OCI-LY1 (cell line): ENCODE data around the gene RABL2A.

Experiments used
- H2AFZ ChIP-seq: fragments of 200-600 bp; sonication (generic), shearing (Covaris generic); 2 replicates; pipeline ENCODE4 v1.6.0; 2014; ENCODE audit warnings: antibody characterized with exemption, mild to moderate bottlenecking, low read length
- H3F3A ChIP-seq: fragments of 200-600 bp; sonication (generic), shearing (Covaris generic); 2 replicates; pipeline ENCODE4 v1.6.0; 2014; ENCODE audit warnings: mild to moderate bottlenecking, antibody characterized with exemption, low read length, moderate library complexity; ENCODE audit not compliant: insufficient read depth
- H3K27ac ChIP-seq: fragments of 200-600 bp; sonication (generic); 2 replicates; pipeline ENCODE4 v1.5.1; 2014; ENCODE audit warnings: low read length, mixed run types, mild to moderate bottlenecking, low read depth; ENCODE audit not compliant: poor library complexity, severe bottlenecking
- H3K27me3 ChIP-seq: fragments of 200-600 bp; sonication (generic); 2 replicates; pipeline ENCODE4 v1.6.0; 2014; ENCODE audit warnings: antibody characterized with exemption, mild to moderate bottlenecking, low read length, moderate library complexity; ENCODE audit not compliant: insufficient read depth
- H3K36me3 ChIP-seq: fragments of 200-600 bp; sonication (generic); 2 replicates; pipeline ENCODE4 v1.6.1; 2014; ENCODE audit warnings: mild to moderate bottlenecking, antibody characterized with exemption, low read length, moderate library complexity, mixed read lengths; ENCODE audit not compliant: insufficient read depth
- H3K4me1 ChIP-seq: fragments of 200-600 bp; sonication (generic); 2 replicates; pipeline ENCODE4 v1.5.1; 2014; ENCODE audit warnings: mild to moderate bottlenecking, low read length, moderate library complexity; ENCODE audit not compliant: insufficient read depth, severe bottlenecking
- H3K4me2 ChIP-seq: fragments of 200-600 bp; sonication (generic), shearing (Covaris generic); 2 replicates; pipeline ENCODE4 v1.6.1; 2014; ENCODE audit warnings: low read length
- H3K4me3 ChIP-seq: fragments of 200-600 bp; sonication (generic); 2 replicates; pipeline ENCODE4 v1.5.1; 2014; ENCODE audit warnings: low read length, low read depth, mild to moderate bottlenecking, mixed read lengths; ENCODE audit not compliant: poor library complexity, severe bottlenecking
- H3K79me2 ChIP-seq: fragments of 200-600 bp; shearing (Covaris generic); 2 replicates; pipeline ENCODE4 v1.6.1; 2016; ENCODE audit warnings: mixed run types, low read length, mixed read lengths; ENCODE audit not compliant: insufficient read depth
- H3K9ac ChIP-seq: fragments of 200-600 bp; sonication (generic), shearing (Covaris generic); 2 replicates; pipeline ENCODE4 v1.6.1; 2014; ENCODE audit warnings: mild to moderate bottlenecking, low read length, mixed read lengths
- H3K9me2 ChIP-seq: fragments of 200-600 bp; sonication (generic), shearing (Covaris generic); 2 replicates; pipeline ENCODE4 v1.6.1; 2014; ENCODE audit warnings: low read depth, mild to moderate bottlenecking, low read length, mixed read lengths
- H3K9me3 ChIP-seq: fragments of 200-600 bp; shearing (Covaris generic); 2 replicates; pipeline ENCODE4 v1.6.1; 2014; ENCODE audit warnings: low read length, mixed read lengths
- H4K20me1 ChIP-seq: fragments of 200-600 bp; sonication (generic), shearing (Covaris generic); 2 replicates; pipeline ENCODE4 v1.6.0; 2016; ENCODE audit warnings: mild to moderate bottlenecking, low read length; ENCODE audit not compliant: insufficient read depth
- CTCF ChIP-seq: fragments of 200-600 bp; sonication (generic), shearing (Covaris generic); IDR thresholded peaks from 2 replicates; pipeline ENCODE4 v1.5.1; 2017; ENCODE audit warnings: mild to moderate bottlenecking, antibody characterized with exemption, low read length, moderate library complexity, mixed read lengths
- EZH2 ChIP-seq: fragments of 200-600 bp; sonication (generic), shearing (Covaris generic); IDR thresholded peaks from 2 replicates; pipeline ENCODE4 v1.8.0; 2017; ENCODE audit warnings: borderline replicate concordance, mixed run types, mild to moderate bottlenecking, antibody characterized with exemption, low read length, moderate library complexity, mixed read lengths

Gene RABL2A

GRCh38 chr2:113672326-113672932 lies 45.4 kb downstream of the RABL2A start:
- Histone ChIP-seq H3K27me3 (no peaks in the 10 kb centered on the region), H3K4me3 (no peak overlapping the region), H3K4me2 (no peak overlapping the region), H3K9me3 (no peaks in the 10 kb centered on the region), H3F3A (no peaks in the 10 kb centered on the region), H3K27ac (no peak overlapping the region), H3K79me2 (no peaks in the 10 kb centered on the region), H3K9me2 (no peaks in the 10 kb centered on the region), H4K20me1 (no peaks in the 10 kb centered on the region), H2AFZ (no peak overlapping the region), H3K36me3 (no peaks in the 10 kb centered on the region), H3K9ac (no peak overlapping the region), H3K4me1 (no peaks in the 10 kb centered on the region)
- TF ChIP-seq EZH2, result no peak
- TF ChIP-seq CTCF, result no peak

- TF ChIP-seq EZH2 (no peak), CTCF (no peak)
- Histone ChIP-seq H4K20me1 (no peaks in the 10 kb centered on the region), H3K27me3 (no peaks in the 10 kb centered on the region), H3K36me3 (no peaks in the 10 kb centered on the region), H3F3A (no peaks in the 10 kb centered on the region), H3K79me2 (no peaks in the 10 kb centered on the region), H3K9me2 (no peaks in the 10 kb centered on the region), H3K4me1 (no peaks in the 10 kb centered on the region), H3K27ac (no peak overlapping the region), H3K9ac (no peak overlapping the region), H3K9me3 (no peaks in the 10 kb centered on the region), H3K4me3 (no peak overlapping the region), H2AFZ (no peak overlapping the region), H3K4me2 (no peak overlapping the region)
Measured at GRCh38 chr2:113675875-113676274, 48.8 kb downstream of the RABL2A start.

GRCh38 chr2:113676623-113677266 lies 49.7 kb downstream of the RABL2A start:
- Histone ChIP-seq H3K9ac (no peak overlapping the region), H3K27ac (no peak overlapping the region), H3K9me2 (no peaks in the 10 kb centered on the region), H2AFZ (no peak overlapping the region), H3K4me3 (no peak overlapping the region), H3K9me3 (no peaks in the 10 kb centered on the region), H3K79me2 (no peaks in the 10 kb centered on the region), H3K4me2 (no peak overlapping the region), H3K4me1 (no peaks in the 10 kb centered on the region), H3K27me3 (no peaks in the 10 kb centered on the region), H4K20me1 (no peaks in the 10 kb centered on the region), H3F3A (no peaks in the 10 kb centered on the region), H3K36me3 (no peaks in the 10 kb centered on the region)
- TF ChIP-seq EZH2, result no peak
- TF ChIP-seq CTCF, result no peak
